ENCODE results near the gene CDK11B. TPM values are rescaled to one million over a fixed set of nuclear protein-coding genes. Genes with fewer than 3 reads are reported as not detected.

The CDK11B gene
- total RNA-seq, 4 donors from 2014 or later, result 12.6 to 31.8 (median 24.7) TPM

GRCh38 chr1:1671365-1672119, 12.7 kb upstream of the CDK11B start:
- no peaks in the 10 kb centered on the region for H3K27me3 ChIP-seq
- no peaks in the 10 kb centered on the region for H3K9me3 ChIP-seq
- no peak for TF ChIP-seq POLR2A (IDR thresholded peaks at IDR 0.05)
- no peak for TF ChIP-seq EP300 (IDR thresholded peaks at IDR 0.05)
- TF ChIP-seq CTCF (IDR thresholded peaks at IDR 0.05), result no peak
- H3K36me3 ChIP-seq, result peaks cover 0 to 68% (median 3%) of the 10 kb centered on the region in 3 donors
- H3K4me3 ChIP-seq, result no peak overlapping the region
- no peaks in the 10 kb centered on the region for H3K4me1 ChIP-seq
- no peak overlapping the region for H3K27ac ChIP-seq
- 87 to 88% methylated on average over 27 of the region's 27 CpGs for WGBS, 2 donors
- DNase-seq (ENCODE audit: low spot score in 2 of 2), result no peak

- WGBS, 2 donors, result 91 to 93% methylated on average over 23 to 24 of the region's 24 CpGs
These were observed 12.1 kb upstream of the CDK11B start for GRCh38 chr1:1670866-1671265.

GRCh38 chr1:1669468-1670440, 10.9 kb upstream of the CDK11B start:
- TF ChIP-seq CTCF (IDR thresholded peaks at IDR 0.05) (no peak), EP300 (IDR thresholded peaks at IDR 0.05) (no peak), POLR2A (IDR thresholded peaks at IDR 0.05) (no peak)
- Histone ChIP-seq H3K27ac (no peak overlapping the region), H3K9me3 (no peaks in the 10 kb centered on the region), H3K27me3 (no peaks in the 10 kb centered on the region), H3K36me3 (peaks cover 5 to 80% (median 20%) of the 10 kb centered on the region in 3 donors), H3K4me1 (no peaks in the 10 kb centered on the region), H3K4me3 (no peak overlapping the region)
- DNase-seq (ENCODE audit: low spot score in 2 of 2), result no peak
- WGBS, 2 donors, result 88 to 91% methylated on average over 43 of the region's 43 CpGs

More at GRCh38 chr1:1670866-1671265, 12.1 kb upstream of the CDK11B start:
- Histone ChIP-seq H3K4me3 (no peak overlapping the region), H3K4me1 (no peaks in the 10 kb centered on the region), H3K9me3 (no peaks in the 10 kb centered on the region), H3K36me3 (peaks cover 2 to 75% (median 10%) of the 10 kb centered on the region in 3 donors), H3K27me3 (no peaks in the 10 kb centered on the region), H3K27ac (no peak overlapping the region)
- DNase-seq (ENCODE audit: low spot score in 2 of 2), result no peak
- TF ChIP-seq CTCF (IDR thresholded peaks at IDR 0.05) (no peak), EP300 (IDR thresholded peaks at IDR 0.05) (no peak), POLR2A (IDR thresholded peaks at IDR 0.05) (no peak)

GRCh38 chr1:1666526-1666925, 7.7 kb upstream of the CDK11B start:
- Histone ChIP-seq H3K27ac (no peak overlapping the region), H3K9me3 (no peaks in the 10 kb centered on the region), H3K4me3 (no peak overlapping the region), H3K36me3 (peaks cover 5 to 71% (median 20%) of the 10 kb centered on the region in 3 donors), H3K4me1 (peaks cover 0 to 6% (median 0%) of the 10 kb centered on the region in 4 donors), H3K27me3 (no peaks in the 10 kb centered on the region)
- 92 to 94% methylated on average over 15 of the region's 15 CpGs for WGBS, 2 donors
- TF ChIP-seq POLR2A (IDR thresholded peaks at IDR 0.05) (no peak), EP300 (IDR thresholded peaks at IDR 0.05) (no peak), CTCF (IDR thresholded peaks at IDR 0.05) (no peak)
- DNase-seq (ENCODE audit: low spot score in 2 of 2), result no peak

All from tibial nerve (tissue), 4 donors.